HepG2 (cell line): ENCODE data around the gene CPSF4. TPM values are rescaled to one million over a fixed set of nuclear protein-coding genes. Genes with fewer than 3 reads are reported as not detected.

ENCODE experiments used
- GATA4 ChIP-seq: sonication (generic); IDR thresholded peaks from 2 replicates; pipeline ENCODE4 v1.6.1; 2016; ENCODE audit warnings: antibody characterized with exemption, low read depth, borderline replicate concordance
- GFI1 ChIP-seq: sonication (generic); formaldehyde crosslinking; IDR thresholded peaks from 2 replicates; pipeline ENCODE4 v1.5.0; 2020; ENCODE audit warnings: missing genetic modification reagents, mild to moderate bottlenecking, borderline replicate concordance
- MAFK ChIP-seq, 2 experiments: IDR thresholded peaks in 1 of 2; conservative IDR thresholded peaks in 1 of 2; 2 replicates each; pipeline ENCODE4 v1.6.1; 2011; ENCODE audit warnings: improper control_type of control experiment in 2 of 2, low read length in 2 of 2
- MED1 ChIP-seq: sonication (generic); formaldehyde crosslinking; IDR thresholded peaks from 2 replicates; pipeline ENCODE4 v1.4.0; 2020; ENCODE audit warnings: missing genetic modification reagents
- NFIB ChIP-seq: sonication (generic); formaldehyde crosslinking; IDR thresholded peaks from 2 replicates; pipeline ENCODE4 v1.9.0; 2021; ENCODE audit warnings: missing genetic modification reagents, mild to moderate bottlenecking, borderline replicate concordance
- PCBP2 ChIP-seq: fragments of 200-400 bp; formaldehyde crosslinking; optimal IDR thresholded peaks from 2 replicates; pipeline ENCODE3; 2018; ENCODE audit warnings: low read length, low read depth; ENCODE audit not compliant: poor library complexity, severe bottlenecking
- RARG ChIP-seq: sonication (generic); formaldehyde crosslinking; IDR thresholded peaks from 2 replicates; pipeline ENCODE4 v1.4.0; 2020; ENCODE audit warnings: low read depth, mild to moderate bottlenecking, missing genetic modification reagents
- REPIN1 ChIP-seq: sonication (generic); formaldehyde crosslinking; IDR thresholded peaks from 2 replicates; pipeline ENCODE4 v1.8.0; 2022; ENCODE audit warnings: missing genetic modification reagents, low read depth, mild to moderate bottlenecking, borderline replicate concordance
- ZFP36L2 ChIP-seq: sonication (generic); formaldehyde crosslinking; IDR thresholded peaks from 2 replicates; pipeline ENCODE4 v1.4.0; 2020; ENCODE audit warnings: missing genetic modification reagents
- ZFYVE20 ChIP-seq: sonication (generic); formaldehyde crosslinking; IDR thresholded peaks from 2 replicates; pipeline ENCODE4 v1.8.0; 2023; ENCODE audit warnings: low read depth, mild to moderate bottlenecking, moderate library complexity, missing genetic modification reagents, borderline replicate concordance
- ZKSCAN8 ChIP-seq: IDR thresholded peaks from 2 replicates; pipeline ENCODE4 v1.6.1; 2016; ENCODE audit warnings: borderline replicate concordance, missing genetic modification reagents, missing compliant biosample characterization
- ZNF234 ChIP-seq: sonication (generic); formaldehyde crosslinking; conservative IDR thresholded peaks from 2 replicates; pipeline ENCODE4 v1.5.1; 2020; ENCODE audit warnings: mild to moderate bottlenecking, missing genetic modification reagents
- ZNF350 ChIP-seq: sonication (generic); formaldehyde crosslinking; IDR thresholded peaks from 2 replicates; pipeline ENCODE4 v1.4.0; 2020; ENCODE audit warnings: mild to moderate bottlenecking, low read depth, missing genetic modification reagents, borderline replicate concordance
- ZNF501 ChIP-seq: sonication (generic); formaldehyde crosslinking; IDR thresholded peaks from 2 replicates; pipeline ENCODE4 v1.5.1; 2020; ENCODE audit warnings: mild to moderate bottlenecking, moderate library complexity, missing genetic modification reagents
- ZNF564 ChIP-seq: sonication (generic); formaldehyde crosslinking; IDR thresholded peaks from 2 replicates; pipeline ENCODE4 v1.8.1; 2023; ENCODE audit warnings: mild to moderate bottlenecking, missing genetic modification reagents
- ZNF841 ChIP-seq: sonication (generic); formaldehyde crosslinking; IDR thresholded peaks from 2 replicates; pipeline ENCODE4 v1.8.1; 2023; ENCODE audit warnings: missing genetic modification reagents, borderline replicate concordance
- polyA plus RNA-seq, 8 experiments: library from polyadenylated mRNA; depleted of rRNA in 3 of 8; stranded (reverse) in 7 of 8; unstranded in 1 of 8; fragments of >200 nt; fragmentation: Illumina TruSeq in 4 of 8; extraction: Trizol in 4 of 8; gene quantifications; 2 replicates each; pipeline versions ENCODE4 v1.2.1 to v1.2.3, GENCODE V29; 2011 to 2016; ENCODE audit warnings: low read depth in 4 of 8, missing spikeins in 1 of 8, mixed read lengths in 1 of 8; ENCODE audit not compliant: insufficient read depth in 1 of 8
- total RNA-seq, 5 experiments: library from RNA; depleted of rRNA; stranded (reverse); fragments of >200 nt; fragmentation: Illumina TruSeq; extraction: Trizol; gene quantifications; 2 replicates each; pipeline ENCODE4 v1.2.3, GENCODE V29; 2016; ENCODE audit warnings: low read depth in 1 of 5
- TF ChIP-seq, protein P1 (sequence below): sonication (generic); formaldehyde crosslinking; IDR thresholded peaks from 2 replicates; pipeline ENCODE4 v1.4.0; 2020; ENCODE audit warnings: missing genetic modification reagents
- TF ChIP-seq, protein P2 (sequence below): sonication (generic); formaldehyde crosslinking; IDR thresholded peaks from 2 replicates; pipeline ENCODE4 v1.4.0; 2020; ENCODE audit warnings: missing genetic modification reagents
- TF ChIP-seq, protein P3 (sequence below): sonication (generic); formaldehyde crosslinking; IDR thresholded peaks from 2 replicates; pipeline ENCODE4 v1.4.0; 2020; ENCODE audit warnings: mild to moderate bottlenecking, missing genetic modification reagents, borderline replicate concordance

The CPSF4 gene
- total and polyA plus RNA-seq, 2 of the 13 experiments (the other 11 are each of a cell fraction or from before 2014, with no cell fraction given), result 34.1 to 49.6 TPM

DNA sequence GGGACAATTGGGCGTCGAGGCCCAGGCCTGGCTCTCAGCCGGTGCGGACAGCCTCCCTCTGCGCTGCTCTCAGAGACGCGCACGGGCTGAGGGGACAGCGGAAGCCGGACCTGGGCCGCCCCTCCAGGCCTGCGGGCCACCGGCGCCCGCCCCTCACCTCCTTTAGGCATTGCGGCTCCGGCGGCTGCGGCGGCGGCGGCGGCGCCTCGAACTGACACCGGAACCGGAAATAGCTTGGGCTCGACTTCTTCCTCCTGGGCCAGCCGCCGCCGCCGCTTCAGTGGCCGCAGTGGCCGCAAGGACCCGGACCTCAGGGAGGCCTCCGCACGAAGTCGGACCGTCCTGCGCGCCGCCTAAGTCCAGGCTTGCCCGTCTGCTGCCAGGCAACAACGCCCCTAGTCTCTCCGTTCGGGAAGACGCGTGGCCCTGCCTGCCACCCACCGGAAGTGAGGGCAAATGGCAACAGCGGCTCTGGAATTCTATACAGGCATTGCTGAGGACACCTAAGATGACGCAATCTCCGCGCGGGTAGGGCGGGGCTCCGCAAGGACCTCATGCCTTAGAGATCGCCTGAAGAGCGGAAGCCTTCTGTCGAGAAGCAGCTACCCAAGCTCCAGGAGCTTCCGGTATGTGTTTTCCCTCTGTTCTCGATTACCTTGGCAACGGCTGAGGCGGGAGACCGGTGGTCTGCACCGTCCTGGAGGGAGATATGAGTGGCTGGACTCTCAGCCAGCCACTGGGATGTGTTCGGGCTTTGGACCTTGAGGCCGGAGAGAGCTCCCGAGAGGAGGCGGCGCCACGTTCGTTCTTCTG lies 30.2 kb upstream of the CPSF4 start, which contains the start of the genes BUD31 and PDAP1 (continued):
- 0 out of 2 replicates have a peak, but pooled peaks have one; percentile 32 for TF ChIP-seq GFI1
- TF ChIP-seq, protein P1, sequence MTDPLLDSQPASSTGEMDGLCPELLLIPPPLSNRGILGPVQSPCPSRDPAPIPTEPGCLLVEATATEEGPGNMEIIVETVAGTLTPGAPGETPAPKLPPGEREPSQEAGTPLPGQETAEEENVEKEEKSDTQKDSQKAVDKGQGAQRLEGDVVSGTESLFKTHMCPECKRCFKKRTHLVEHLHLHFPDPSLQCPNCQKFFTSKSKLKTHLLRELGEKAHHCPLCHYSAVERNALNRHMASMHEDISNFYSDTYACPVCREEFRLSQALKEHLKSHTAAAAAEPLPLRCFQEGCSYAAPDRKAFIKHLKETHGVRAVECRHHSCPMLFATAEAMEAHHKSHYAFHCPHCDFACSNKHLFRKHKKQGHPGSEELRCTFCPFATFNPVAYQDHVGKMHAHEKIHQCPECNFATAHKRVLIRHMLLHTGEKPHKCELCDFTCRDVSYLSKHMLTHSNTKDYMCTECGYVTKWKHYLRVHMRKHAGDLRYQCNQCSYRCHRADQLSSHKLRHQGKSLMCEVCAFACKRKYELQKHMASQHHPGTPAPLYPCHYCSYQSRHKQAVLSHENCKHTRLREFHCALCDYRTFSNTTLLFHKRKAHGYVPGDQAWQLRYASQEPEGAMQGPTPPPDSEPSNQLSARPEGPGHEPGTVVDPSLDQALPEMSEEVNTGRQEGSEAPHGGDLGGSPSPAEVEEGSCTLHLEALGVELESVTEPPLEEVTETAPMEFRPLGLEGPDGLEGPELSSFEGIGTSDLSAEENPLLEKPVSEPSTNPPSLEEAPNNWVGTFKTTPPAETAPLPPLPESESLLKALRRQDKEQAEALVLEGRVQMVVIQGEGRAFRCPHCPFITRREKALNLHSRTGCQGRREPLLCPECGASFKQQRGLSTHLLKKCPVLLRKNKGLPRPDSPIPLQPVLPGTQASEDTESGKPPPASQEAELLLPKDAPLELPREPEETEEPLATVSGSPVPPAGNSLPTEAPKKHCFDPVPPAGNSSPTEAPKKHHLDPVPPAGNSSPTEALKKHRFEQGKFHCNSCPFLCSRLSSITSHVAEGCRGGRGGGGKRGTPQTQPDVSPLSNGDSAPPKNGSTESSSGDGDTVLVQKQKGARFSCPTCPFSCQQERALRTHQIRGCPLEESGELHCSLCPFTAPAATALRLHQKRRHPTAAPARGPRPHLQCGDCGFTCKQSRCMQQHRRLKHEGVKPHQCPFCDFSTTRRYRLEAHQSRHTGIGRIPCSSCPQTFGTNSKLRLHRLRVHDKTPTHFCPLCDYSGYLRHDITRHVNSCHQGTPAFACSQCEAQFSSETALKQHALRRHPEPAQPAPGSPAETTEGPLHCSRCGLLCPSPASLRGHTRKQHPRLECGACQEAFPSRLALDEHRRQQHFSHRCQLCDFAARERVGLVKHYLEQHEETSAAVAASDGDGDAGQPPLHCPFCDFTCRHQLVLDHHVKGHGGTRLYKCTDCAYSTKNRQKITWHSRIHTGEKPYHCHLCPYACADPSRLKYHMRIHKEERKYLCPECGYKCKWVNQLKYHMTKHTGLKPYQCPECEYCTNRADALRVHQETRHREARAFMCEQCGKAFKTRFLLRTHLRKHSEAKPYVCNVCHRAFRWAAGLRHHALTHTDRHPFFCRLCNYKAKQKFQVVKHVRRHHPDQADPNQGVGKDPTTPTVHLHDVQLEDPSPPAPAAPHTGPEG (CRISPR knock-in tag), result peak; percentile 21; the same call in 1 of the 2 replicates
- TF ChIP-seq ZNF841, result no peak
- TF ChIP-seq ZFYVE20 (CRISPR knock-in tag), result no peak
- no peak for TF ChIP-seq NFIB
- TF ChIP-seq ZNF501 (CRISPR knock-in tag), result peak; percentile 90
- no peak for TF ChIP-seq MAFK (conservative IDR thresholded peaks at IDR 0.05 in 1 of 2, IDR thresholded peaks at IDR 0.05 in 1 of 2; ENCODE audit: low read length in 2 of 2)
- TF ChIP-seq, protein P2, sequence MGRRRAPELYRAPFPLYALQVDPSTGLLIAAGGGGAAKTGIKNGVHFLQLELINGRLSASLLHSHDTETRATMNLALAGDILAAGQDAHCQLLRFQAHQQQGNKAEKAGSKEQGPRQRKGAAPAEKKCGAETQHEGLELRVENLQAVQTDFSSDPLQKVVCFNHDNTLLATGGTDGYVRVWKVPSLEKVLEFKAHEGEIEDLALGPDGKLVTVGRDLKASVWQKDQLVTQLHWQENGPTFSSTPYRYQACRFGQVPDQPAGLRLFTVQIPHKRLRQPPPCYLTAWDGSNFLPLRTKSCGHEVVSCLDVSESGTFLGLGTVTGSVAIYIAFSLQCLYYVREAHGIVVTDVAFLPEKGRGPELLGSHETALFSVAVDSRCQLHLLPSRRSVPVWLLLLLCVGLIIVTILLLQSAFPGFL (CRISPR knock-in tag), result no peak
- TF ChIP-seq RARG (CRISPR knock-in tag), result 0 out of 2 replicates have a peak, but pooled peaks have one; percentile 22
- peak; percentile 66; the same call in 1 of the 2 replicates for TF ChIP-seq MED1 (CRISPR knock-in tag)
- peak; percentile 98 for TF ChIP-seq ZNF350 (CRISPR knock-in tag)
- TF ChIP-seq, protein P3, sequence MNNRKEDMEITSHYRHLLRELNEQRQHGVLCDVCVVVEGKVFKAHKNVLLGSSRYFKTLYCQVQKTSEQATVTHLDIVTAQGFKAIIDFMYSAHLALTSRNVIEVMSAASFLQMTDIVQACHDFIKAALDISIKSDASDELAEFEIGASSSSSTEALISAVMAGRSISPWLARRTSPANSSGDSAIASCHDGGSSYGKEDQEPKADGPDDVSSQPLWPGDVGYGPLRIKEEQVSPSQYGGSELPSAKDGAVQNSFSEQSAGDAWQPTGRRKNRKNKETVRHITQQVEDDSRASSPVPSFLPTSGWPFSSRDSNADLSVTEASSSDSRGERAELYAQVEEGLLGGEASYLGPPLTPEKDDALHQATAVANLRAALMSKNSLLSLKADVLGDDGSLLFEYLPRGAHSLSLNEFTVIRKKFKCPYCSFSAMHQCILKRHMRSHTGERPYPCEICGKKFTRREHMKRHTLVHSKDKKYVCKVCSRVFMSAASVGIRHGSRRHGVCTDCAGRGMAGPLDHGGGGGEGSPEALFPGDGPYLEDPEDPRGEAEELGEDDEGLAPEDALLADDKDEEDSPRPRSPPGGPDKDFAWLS (CRISPR knock-in tag), result no peak
- no peak; the same call in 1 of the 2 replicates for TF ChIP-seq ZKSCAN8
- TF ChIP-seq ZNF564 (CRISPR knock-in tag), result peak; percentile 51; the same call in 1 of the 2 replicates
- no peak for TF ChIP-seq PCBP2
- TF ChIP-seq REPIN1 (CRISPR knock-in tag), result peak; percentile 97
- TF ChIP-seq ZNF234 (CRISPR knock-in tag), result 0 out of 2 replicates have a peak, but pooled peaks have one; percentile 53
- no peak; the same call in none of the 2 replicates for TF ChIP-seq GATA4
- peak; percentile 81; the same call in 1 of the 2 replicates for TF ChIP-seq ZFP36L2 (CRISPR knock-in tag)
